Karpas-422 (cell line): ENCODE measurements around the gene STARD3NL. TPM values are rescaled to one million over a fixed set of nuclear protein-coding genes. Genes with fewer than 3 reads are reported as not detected.

Experiments
- DNase-seq: peaks from one replicate; pipeline ENCODE4 v3.0.0-alpha.2; 2015
- H2AFZ ChIP-seq: fragments of 200-600 bp; sonication (generic); 2 replicates; pipeline ENCODE4 v1.6.1; 2014; ENCODE audit warnings: antibody characterized with exemption, low read length, mixed read lengths
- H3K27ac ChIP-seq: fragments of 200-600 bp; sonication (generic); 2 replicates; pipeline ENCODE4 v1.5.1; 2014; ENCODE audit warnings: mild to moderate bottlenecking, low read length, moderate library complexity
- H3K27me3 ChIP-seq: fragments of 200-600 bp; sonication (generic); 2 replicates; pipeline ENCODE4 v1.6.1; 2014; ENCODE audit warnings: low read length, mixed read lengths
- H3K36me3 ChIP-seq: fragments of 200-600 bp; sonication (generic); 2 replicates; pipeline ENCODE4 v1.6.1; 2014; ENCODE audit warnings: low read length, mixed read lengths; ENCODE audit not compliant: insufficient read depth
- H3K4me1 ChIP-seq: fragments of 200-600 bp; sonication (generic); 2 replicates; pipeline ENCODE4 v1.6.1; 2014; ENCODE audit warnings: mild to moderate bottlenecking, low read length, mixed read lengths
- H3K4me2 ChIP-seq: fragments of 200-600 bp; sonication (generic); 2 replicates; pipeline ENCODE4 v1.6.1; 2014; ENCODE audit warnings: low read length, low read depth, mild to moderate bottlenecking; ENCODE audit not compliant: poor library complexity, severe bottlenecking
- H3K4me3 ChIP-seq: fragments of 200-600 bp; sonication (generic); 2 replicates; pipeline ENCODE4 v1.5.1; 2014; ENCODE audit warnings: mild to moderate bottlenecking, antibody characterized with exemption, low read length, mixed read lengths
- H3K79me2 ChIP-seq: fragments of 200-600 bp; sonication (generic); 2 replicates; pipeline ENCODE4 v1.6.1; 2014; ENCODE audit warnings: mild to moderate bottlenecking, low read length, mixed read lengths
- H3K9ac ChIP-seq: fragments of 200-600 bp; sonication (generic); 2 replicates; pipeline ENCODE4 v1.6.0; 2014; ENCODE audit warnings: low read length
- H3K9me2 ChIP-seq: fragments of 200-600 bp; sonication (generic), shearing (Covaris generic); replicated peaks from 2 replicates; pipeline ENCODE4 v1.6.0; 2014; ENCODE audit warnings: mild to moderate bottlenecking, low read length, moderate library complexity; ENCODE audit not compliant: insufficient read depth
- H3K9me3 ChIP-seq: fragments of 300-700, 200-600 bp; sonication (generic); 2 replicates; pipeline ENCODE4 v1.6.1; 2014; ENCODE audit warnings: low read length, mixed read lengths
- H4K20me1 ChIP-seq: fragments of 200-600 bp; sonication (generic); 2 replicates; pipeline ENCODE4 v1.6.1; 2014; ENCODE audit warnings: mild to moderate bottlenecking, antibody characterized with exemption, low read length, low read depth; ENCODE audit not compliant: insufficient read depth
- total RNA-seq: library from RNA; depleted of rRNA; stranded (reverse); fragments of >200 nt; shearing (Covaris generic); gene quantifications from 2 replicates; pipeline ENCODE4 v1.2.3, GENCODE V29; 2014; ENCODE audit warnings: low replicate concordance

STARD3NL gene
- total RNA-seq, 1 experiment from 2014 or later: 50.4 TPM

DNA sequence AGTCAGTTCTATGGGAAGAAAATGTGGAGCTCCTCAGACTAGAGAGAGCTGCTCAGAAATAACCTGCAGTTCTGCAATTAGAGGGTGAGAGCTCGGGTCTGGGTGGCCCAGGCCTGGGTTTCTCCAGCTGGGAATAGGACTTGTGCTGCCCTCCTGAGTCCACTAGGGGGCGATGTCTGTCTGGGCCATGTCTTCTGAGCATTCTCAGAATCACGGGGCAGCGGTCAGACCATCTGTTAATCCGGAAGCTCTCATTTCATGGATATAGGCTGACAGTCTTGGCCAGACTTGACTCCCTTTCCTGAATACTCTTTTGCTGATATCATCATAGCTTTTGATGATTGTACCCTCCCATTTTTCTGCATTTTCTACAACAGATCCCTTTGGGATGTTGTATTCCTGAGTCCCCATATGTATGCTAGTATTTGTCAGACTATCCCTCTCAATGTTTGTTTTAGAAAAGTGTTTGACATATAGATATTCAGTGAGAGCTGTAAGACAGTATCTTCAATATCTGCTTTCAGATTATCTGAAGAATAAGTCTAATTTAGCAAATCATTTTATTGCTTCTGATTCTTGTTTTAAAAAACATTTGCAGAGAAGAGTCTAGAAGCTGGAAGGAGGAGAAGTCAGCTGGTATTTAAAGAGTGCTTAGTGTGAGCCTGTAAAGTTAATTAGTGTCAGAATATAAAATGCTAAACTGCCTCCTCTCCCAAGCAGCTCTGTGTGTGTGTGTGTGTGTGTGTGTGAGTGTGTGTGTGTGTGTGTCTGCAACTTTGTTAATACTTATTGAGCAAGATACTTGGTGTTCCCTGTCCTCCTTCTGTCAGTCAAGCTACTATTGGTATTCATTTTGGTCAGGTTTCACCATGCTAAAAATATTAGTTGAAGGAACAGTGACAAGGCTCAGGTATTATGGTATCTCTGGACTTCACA, 38.0 kb downstream of the STARD3NL start:
- Histone ChIP-seq H3K27me3 (no peaks in the 10 kb centered on the region), H4K20me1 (no peaks in the 10 kb centered on the region), H3K4me3 (no peak overlapping the region), H3K4me2 (no peak overlapping the region), H3K36me3 (peaks cover 4% of the 10 kb centered on the region; the same call in 1 of the 2 replicates), H3K9me2 (no peaks in the 10 kb centered on the region), H3K27ac (no peak overlapping the region), H3K9ac (no peak overlapping the region), H3K4me1 (0 out of 2 replicates have a peak, but pooled peaks cover 3% of the 10 kb centered on the region), H3K79me2 (0 out of 2 replicates have a peak, but pooled peaks cover 6% of the 10 kb centered on the region), H2AFZ (peak overlapping the region; percentile 4; the same call in 1 of the 2 replicates), H3K9me3 (no peaks in the 10 kb centered on the region)
- peak; percentile 89 for DNase-seq

DNA sequence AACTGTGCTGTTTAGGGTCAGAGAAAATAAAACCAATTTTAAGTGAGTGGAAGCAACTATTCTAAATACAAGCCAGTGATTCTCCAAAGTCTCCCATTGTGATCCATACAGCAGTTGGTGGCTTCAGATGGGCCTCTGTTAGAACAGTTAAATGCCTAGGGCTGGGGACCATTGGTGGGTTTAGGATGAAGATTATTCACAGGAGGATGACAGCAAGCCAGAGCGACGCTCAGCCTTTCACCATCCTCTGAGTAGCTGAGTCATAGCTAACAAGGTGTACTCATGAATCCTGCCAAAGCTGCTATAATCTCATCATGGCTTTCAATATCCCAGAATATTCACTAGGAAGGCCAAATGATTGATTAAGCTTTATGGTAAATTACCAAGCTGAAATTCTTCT, 39.6 kb downstream of the STARD3NL start:
- Histone ChIP-seq H3K9me2 (no peaks in the 10 kb centered on the region), H3K27ac (no peak overlapping the region), H3K4me2 (no peak overlapping the region), H3K9me3 (no peaks in the 10 kb centered on the region), H3K4me3 (no peak overlapping the region), H3K4me1 (no peaks in the 10 kb centered on the region), H2AFZ (no peak overlapping the region), H3K36me3 (peaks cover 4% of the 10 kb centered on the region; the same call in 1 of the 2 replicates), H3K9ac (no peak overlapping the region), H3K79me2 (no peaks in the 10 kb centered on the region), H3K27me3 (no peaks in the 10 kb centered on the region), H4K20me1 (no peaks in the 10 kb centered on the region)
- DNase-seq: no peak

DNA sequence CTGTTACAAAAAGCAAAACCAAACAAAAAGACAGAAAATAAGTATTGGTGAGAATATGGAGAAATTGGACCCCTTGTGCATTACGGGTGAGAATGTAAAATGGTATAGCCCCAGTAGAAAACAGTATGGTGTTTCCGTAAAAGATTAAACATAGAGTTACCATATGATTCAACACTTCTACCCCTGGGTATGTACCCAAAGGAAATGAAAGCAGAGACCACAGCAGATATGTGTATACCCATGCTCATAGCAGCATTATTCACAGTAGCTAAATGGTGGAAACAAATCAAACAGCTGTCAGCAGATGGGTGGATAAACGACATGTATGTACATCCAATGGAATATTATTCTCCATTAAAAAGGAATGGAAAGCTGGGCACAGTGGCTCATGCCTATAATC, 42.4 kb downstream of the STARD3NL start:
- Histone ChIP-seq H3K9me2 (no peaks in the 10 kb centered on the region), H3K9ac (no peak overlapping the region), H2AFZ (no peak overlapping the region), H3K79me2 (no peaks in the 10 kb centered on the region), H3K27ac (no peak overlapping the region), H3K36me3 (peaks cover 4% of the 10 kb centered on the region; the same call in 1 of the 2 replicates), H3K4me2 (no peak overlapping the region), H3K27me3 (no peaks in the 10 kb centered on the region), H4K20me1 (no peaks in the 10 kb centered on the region), H3K4me3 (no peak overlapping the region), H3K4me1 (no peaks in the 10 kb centered on the region), H3K9me3 (no peaks in the 10 kb centered on the region)
- DNase-seq: no peak

DNA sequence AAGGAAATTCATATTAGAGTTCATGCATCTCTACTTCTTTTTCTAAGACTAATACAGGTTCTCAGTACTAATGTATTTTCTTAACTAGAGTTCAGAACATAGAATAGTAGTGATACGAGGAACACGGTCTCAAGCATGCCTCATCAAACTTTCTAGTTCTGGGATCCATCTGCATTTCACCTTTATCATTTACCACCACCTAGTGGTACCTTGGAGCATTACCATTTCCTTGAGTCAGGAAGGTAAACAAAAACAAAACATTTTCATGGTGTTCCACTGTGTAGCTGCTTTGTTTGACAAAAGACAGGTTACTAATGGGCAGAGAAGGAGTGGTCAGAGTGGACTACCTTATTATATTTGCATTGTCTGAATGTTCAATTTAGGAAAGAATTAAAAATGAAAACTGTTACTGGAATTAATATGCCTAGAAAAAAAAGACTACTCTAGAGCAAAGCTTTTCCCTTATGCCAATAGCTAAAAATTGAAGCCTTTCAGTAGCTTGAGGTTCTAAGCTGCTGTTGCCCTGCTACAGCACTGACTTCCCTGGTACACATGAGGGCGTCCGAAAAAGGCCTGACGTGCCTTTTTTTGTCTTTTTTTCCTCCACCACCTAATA, 44.5 kb downstream of the STARD3NL start:
- Histone ChIP-seq H3K9ac (no peak overlapping the region), H3K9me3 (no peaks in the 10 kb centered on the region), H3K79me2 (no peaks in the 10 kb centered on the region), H2AFZ (no peak overlapping the region), H3K9me2 (no peaks in the 10 kb centered on the region), H4K20me1 (no peaks in the 10 kb centered on the region), H3K27ac (no peak overlapping the region), H3K36me3 (peaks cover 4% of the 10 kb centered on the region; the same call in 1 of the 2 replicates), H3K4me2 (no peak overlapping the region), H3K4me3 (no peak overlapping the region), H3K27me3 (no peaks in the 10 kb centered on the region), H3K4me1 (no peaks in the 10 kb centered on the region)
- peak; percentile 84 for DNase-seq

DNA sequence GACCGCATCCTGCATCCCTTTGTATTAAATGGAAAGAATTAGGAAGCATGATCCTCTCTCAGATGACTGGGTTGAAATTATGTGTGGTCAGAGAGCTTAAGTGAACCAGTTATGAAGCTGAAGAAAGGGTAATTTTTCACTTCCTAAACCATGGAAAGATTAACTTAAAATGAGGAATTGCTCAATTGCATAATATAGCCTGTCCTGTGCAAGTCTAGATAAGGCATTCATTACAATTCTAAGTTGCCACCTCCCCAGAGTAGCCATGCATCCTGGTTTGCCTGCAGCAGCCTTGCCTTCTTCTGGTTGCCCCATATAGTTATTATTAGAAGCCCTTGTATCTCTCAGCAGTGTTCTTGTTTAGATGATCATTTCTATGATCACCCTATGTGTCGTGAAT, 45.3 kb downstream of the STARD3NL start:
- no peaks in the 10 kb centered on the region for H3K4me1 ChIP-seq
- H4K20me1 ChIP-seq: no peaks in the 10 kb centered on the region
- no peaks in the 10 kb centered on the region for H3K79me2 ChIP-seq
- H3K27me3 ChIP-seq: no peaks in the 10 kb centered on the region
- H2AFZ ChIP-seq: no peak overlapping the region
- H3K27ac ChIP-seq: no peak overlapping the region
- no peak overlapping the region for H3K9ac ChIP-seq
- DNase-seq: peak; percentile 32
- H3K4me3 ChIP-seq: no peak overlapping the region
- no peaks in the 10 kb centered on the region for H3K9me3 ChIP-seq
- H3K36me3 ChIP-seq: peaks cover 7% of the 10 kb centered on the region; the same call in 1 of the 2 replicates
- no peak overlapping the region for H3K4me2 ChIP-seq
- no peaks in the 10 kb centered on the region for H3K9me2 ChIP-seq

DNA sequence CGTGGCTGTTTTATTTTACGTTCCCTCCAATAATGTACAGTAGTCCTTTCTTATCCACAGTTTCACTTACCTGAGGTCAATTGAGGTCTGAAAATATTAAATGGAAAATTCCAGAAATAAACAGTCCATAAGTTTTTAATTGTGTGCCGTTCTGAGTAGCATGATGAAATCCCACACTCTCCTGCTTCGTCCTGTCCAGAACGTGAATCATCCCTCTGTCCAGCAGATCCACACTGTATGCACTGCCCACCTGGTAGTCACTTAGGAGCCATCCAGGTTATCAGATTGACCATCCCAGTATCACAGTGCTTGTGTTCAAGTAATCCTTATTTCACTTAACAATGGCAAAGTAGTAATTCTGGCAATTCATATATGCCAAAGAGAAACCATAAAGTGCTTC, 46.3 kb downstream of the STARD3NL start:
- Histone ChIP-seq H3K9ac (no peak overlapping the region), H3K36me3 (peaks cover 10% of the 10 kb centered on the region; the same call in 1 of the 2 replicates), H3K27me3 (no peaks in the 10 kb centered on the region), H4K20me1 (no peaks in the 10 kb centered on the region), H3K4me2 (no peak overlapping the region), H3K4me3 (no peak overlapping the region), H3K27ac (no peak overlapping the region), H3K9me3 (no peaks in the 10 kb centered on the region), H3K4me1 (no peaks in the 10 kb centered on the region), H3K79me2 (no peaks in the 10 kb centered on the region), H2AFZ (no peak overlapping the region), H3K9me2 (no peaks in the 10 kb centered on the region)
- DNase-seq: peak; percentile 39

DNA sequence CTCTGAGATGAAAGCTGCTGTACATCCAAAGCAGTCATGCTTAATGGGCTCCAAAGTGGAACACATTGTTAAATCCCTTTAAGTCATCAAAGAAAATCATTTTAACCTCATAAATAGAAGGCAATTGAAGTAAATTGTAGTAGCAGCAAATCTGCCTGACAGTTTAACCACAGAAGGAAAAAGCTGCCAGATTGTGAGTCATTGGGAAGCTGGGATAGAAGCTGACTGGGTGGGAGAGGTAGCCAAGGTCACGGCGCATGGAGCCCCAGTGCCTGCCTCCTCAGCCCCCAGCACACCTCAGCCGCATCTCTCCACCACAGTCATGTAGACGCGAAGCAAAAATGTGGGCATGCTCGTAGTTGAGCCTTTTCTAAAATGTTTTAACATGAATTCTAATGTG, 51.3 kb downstream of the STARD3NL start:
- no peaks in the 10 kb centered on the region for H3K79me2 ChIP-seq
- H3K36me3 ChIP-seq: peaks cover 6% of the 10 kb centered on the region; the same call in 1 of the 2 replicates
- no peak for DNase-seq
- no peaks in the 10 kb centered on the region for H3K27me3 ChIP-seq
- H3K4me3 ChIP-seq: no peak overlapping the region
- H2AFZ ChIP-seq: no peak overlapping the region
- H3K27ac ChIP-seq: no peak overlapping the region
- no peaks in the 10 kb centered on the region for H3K4me1 ChIP-seq
- H4K20me1 ChIP-seq: no peaks in the 10 kb centered on the region
- no peaks in the 10 kb centered on the region for H3K9me2 ChIP-seq
- no peaks in the 10 kb centered on the region for H3K9me3 ChIP-seq
- H3K9ac ChIP-seq: no peak overlapping the region
- H3K4me2 ChIP-seq: no peak overlapping the region
